SK-N-SH (cell line): ENCODE results near the gene VWC2L.

ENCODE experiments used
- CHD2 ChIP-seq: fragments of 150-350 bp; IDR thresholded peaks from 2 replicates; pipeline ENCODE4 v1.6.1; 2018; ENCODE audit warnings: low read length; ENCODE audit not compliant: partially characterized antibody
- CTCF ChIP-seq: fragments of 200-600 bp; sonication (generic); IDR thresholded peaks from 2 replicates; pipeline ENCODE4 v1.6.1; 2017; ENCODE audit warnings: antibody characterized with exemption, mild to moderate bottlenecking, moderate library complexity
- FOXJ3 ChIP-seq: sonication (generic); formaldehyde crosslinking; IDR thresholded peaks from 2 replicates; pipeline ENCODE4 v1.5.1; 2020; ENCODE audit warnings: mild to moderate bottlenecking, missing genetic modification reagents
- GATA2 ChIP-seq: sonication (generic); formaldehyde crosslinking; IDR thresholded peaks from 2 replicates; pipeline ENCODE4 v1.5.0; 2020; ENCODE audit warnings: mild to moderate bottlenecking, missing genetic modification reagents
- JUND ChIP-seq: IDR thresholded peaks from 2 replicates; pipeline ENCODE4 v1.4.0; 2012
- MAX ChIP-seq: IDR thresholded peaks from 2 replicates; pipeline ENCODE4 v1.4.0; 2012; ENCODE audit warnings: low read depth
- MEF2A ChIP-seq: IDR thresholded peaks from 2 replicates; pipeline ENCODE4 v1.4.0; 2012; ENCODE audit warnings: low read depth, borderline replicate concordance
- NFIC ChIP-seq: IDR thresholded peaks from 2 replicates; pipeline ENCODE4 v1.4.0; 2012; ENCODE audit warnings: borderline replicate concordance
- NRF1 ChIP-seq: IDR thresholded peaks from 2 replicates; pipeline ENCODE4 v1.6.1; 2012; ENCODE audit warnings: low read depth, mild to moderate bottlenecking, low read length
- POLR2AphosphoS5 ChIP-seq: IDR thresholded peaks from 2 replicates; pipeline ENCODE4 v1.6.1; 2012; ENCODE audit warnings: low read depth, low read length
- RCOR1 ChIP-seq: fragments of 150-350 bp; IDR thresholded peaks from 2 replicates; pipeline ENCODE4 v1.6.1; 2017; ENCODE audit warnings: antibody characterized with exemption, low read length
- REST ChIP-seq: IDR thresholded peaks from 2 replicates; pipeline ENCODE4 v1.6.1; 2012; ENCODE audit warnings: mild to moderate bottlenecking, low read depth, low read length, moderate library complexity
- SIN3A ChIP-seq: IDR thresholded peaks from 2 replicates; pipeline ENCODE4 v1.6.1; 2012; ENCODE audit warnings: low read depth, mild to moderate bottlenecking, low read length, moderate library complexity, borderline replicate concordance
- TAF1 ChIP-seq: IDR thresholded peaks from 2 replicates; pipeline ENCODE4 v1.6.1; 2012; ENCODE audit warnings: low read depth, mild to moderate bottlenecking, low read length, moderate library complexity, borderline replicate concordance

- TF ChIP-seq SIN3A (no peak), RCOR1 (no peak), NRF1 (no peak), CHD2 (no peak), CTCF (no peak), POLR2AphosphoS5 (no peak), JUND (no peak), MAX (no peak), REST (no peak), TAF1 (no peak), MEF2A (no peak), FOXJ3 (no peak), GATA2 (CRISPR knock-in tag) (no peak), NFIC (no peak)
These were observed 15.8 kb upstream of the VWC2L start for GRCh38 chr2:214395040-214395439.
